GM23248 (cell line): ENCODE results near the gene ARHGEF25. TPM values are rescaled to one million over a fixed set of nuclear protein-coding genes. Genes with fewer than 3 reads are reported as not detected.

Experiments used
- DNase-seq: peaks from one replicate; pipeline ENCODE4 v3.0.0-alpha.2; 2015
- H2AFZ ChIP-seq: fragments of 200-600 bp; sonication (generic); 2 replicates; pipeline ENCODE4 v1.6.1; 2016; ENCODE audit warnings: antibody characterized with exemption
- H3F3A ChIP-seq: fragments of 200-600 bp; sonication (generic); 2 replicates; pipeline ENCODE4 v1.6.1; 2016; ENCODE audit warnings: mild to moderate bottlenecking, antibody characterized with exemption, mixed run types; ENCODE audit not compliant: insufficient read depth
- H3K27ac ChIP-seq: fragments of 200-600 bp; sonication (generic); 2 replicates; pipeline ENCODE4 v1.5.1; 2016; ENCODE audit warnings: mild to moderate bottlenecking
- H3K27me3 ChIP-seq: fragments of 200-600 bp; sonication (generic); replicated peaks from 2 replicates; pipeline ENCODE4 v1.6.1; 2016; ENCODE audit warnings: mild to moderate bottlenecking; ENCODE audit not compliant: insufficient read depth
- H3K36me3 ChIP-seq: fragments of 200-600 bp; sonication (generic); 2 replicates; pipeline ENCODE4 v1.6.1; 2016; ENCODE audit warnings: low read depth, mild to moderate bottlenecking
- H3K4me1 ChIP-seq: fragments of 200-600 bp; sonication (generic); 2 replicates; pipeline ENCODE4 v1.6.1; 2016; ENCODE audit warnings: mild to moderate bottlenecking; ENCODE audit not compliant: insufficient read depth
- H3K4me2 ChIP-seq: fragments of 200-600 bp; sonication (generic); one replicate; pipeline ENCODE4 v1.6.1; 2016; ENCODE audit warnings: mild to moderate bottlenecking; ENCODE audit not compliant: unreplicated experiment
- H3K4me3 ChIP-seq: fragments of 200-600 bp; sonication (generic); 2 replicates; pipeline ENCODE4 v1.5.1; 2016; ENCODE audit warnings: mild to moderate bottlenecking
- H3K79me2 ChIP-seq: fragments of 200-600 bp; sonication (generic); 2 replicates; pipeline ENCODE4 v1.6.1; 2016; ENCODE audit warnings: mild to moderate bottlenecking; ENCODE audit not compliant: insufficient read depth
- H3K9ac ChIP-seq: fragments of 200-600 bp; sonication (generic); 2 replicates; pipeline ENCODE4 v1.6.1; 2016; ENCODE audit warnings: mild to moderate bottlenecking
- H3K9me2 ChIP-seq: fragments of 200-600 bp; sonication (generic); 2 replicates; pipeline ENCODE4 v1.6.1; 2016; ENCODE audit warnings: mixed run types, mild to moderate bottlenecking, moderate library complexity; ENCODE audit not compliant: insufficient read depth
- H3K9me3 ChIP-seq: fragments of 200-600 bp; sonication (generic); one replicate; pipeline ENCODE4 v1.6.1; 2017; ENCODE audit warnings: low read depth
- H4K20me1 ChIP-seq: fragments of 200-600 bp; sonication (generic); 2 replicates; pipeline ENCODE4 v1.6.0; 2016; ENCODE audit not compliant: insufficient read depth
- EZH2 ChIP-seq: fragments of 200-600 bp; sonication (generic); IDR thresholded peaks from 2 replicates; pipeline ENCODE4 v1.6.1; 2018; ENCODE audit warnings: antibody characterized with exemption, mild to moderate bottlenecking; ENCODE audit not compliant: insufficient read depth, poor library complexity, severe bottlenecking
- EZH2phosphoT487 ChIP-seq: fragments of 200-600 bp; sonication (generic); IDR thresholded peaks from 2 replicates; pipeline ENCODE4 v1.6.1; 2018; ENCODE audit warnings: antibody characterized with exemption, moderate library complexity, mild to moderate bottlenecking, low read depth; ENCODE audit not compliant: insufficient read depth
- WGBS, 2 experiments: methylation state at CpG; one replicate each; pipeline ENCODE4 v1.1.6; 2015 to 2017; ENCODE audit warnings: low lambda C conversion rate in 2 of 2, low coverage in 1 of 2; ENCODE audit errors: missing lambda C conversion rate in 2 of 2; 5-methylcytosine and 5-hydroxymethylcytosine counted together
- in situ Hi-C: fragments of 300-500 bp; cut with MboI; formaldehyde crosslinking; loops from 2 replicates; pipeline ENCODE4 v1.15.0; 2020
- polyA plus RNA-seq: library from polyadenylated mRNA; unstranded; fragments of >200 nt; fragmentation: Nextera tagmentation; extraction: Ambion mirVana; gene quantifications from 2 replicates; pipeline ENCODE4 v1.2.1, GENCODE V29; 2016
- total RNA-seq: library from RNA; depleted of rRNA; stranded (reverse); fragments of >200 nt; shearing (Covaris generic); gene quantifications from 2 replicates; pipeline ENCODE4 v1.2.3, GENCODE V29; 2014

Gene ARHGEF25
- total and polyA plus RNA-seq, 2 experiments from 2014 or later, result 0.60 to 24.2 TPM

GRCh38 chr12:57614178-57614947 is 3.1 kb downstream of the ARHGEF25 start:
- H3F3A ChIP-seq, result peaks cover 6% of the 10 kb centered on the region; the same call in 1 of the 2 replicates
- in situ Hi-C loops, result no loop called here
- 71 to 72% methylated on average over 14 of the region's 14 CpGs for WGBS, 2 experiments

GRCh38 chr12:57614948-57615500 is 3.8 kb downstream of the ARHGEF25 start:
- H3F3A ChIP-seq, result peaks cover 6% of the 10 kb centered on the region; the same call in 1 of the 2 replicates
- TF ChIP-seq EZH2, result no peak
- no peak for TF ChIP-seq EZH2phosphoT487
- H3K36me3 ChIP-seq, result no peaks in the 10 kb centered on the region; the same call in 1 of the 2 replicates
- H3K4me1 ChIP-seq, result peaks cover 25% of the 10 kb centered on the region
- no peak overlapping the region for H3K4me3 ChIP-seq
- DNase-seq, result no peak
- H3K27ac ChIP-seq, result no peak overlapping the region
- in situ Hi-C loops, result no loop called here
- 81 to 85% methylated on average over 11 of the region's 11 CpGs for WGBS, 2 experiments
- H3K9me3 ChIP-seq, result no peaks in the 10 kb centered on the region
- H3K27me3 ChIP-seq, result no peaks in the 10 kb centered on the region
- no peak overlapping the region for H3K9ac ChIP-seq
- H4K20me1 ChIP-seq, result no peaks in the 10 kb centered on the region
- H2AFZ ChIP-seq, result no peak overlapping the region
- H3K9me2 ChIP-seq, result no peaks in the 10 kb centered on the region
- no peak overlapping the region for H3K4me2 ChIP-seq
- H3K79me2 ChIP-seq, result no peaks in the 10 kb centered on the region

More at GRCh38 chr12:57614178-57614947, 3.1 kb downstream of the ARHGEF25 start:
- Histone ChIP-seq H3K4me1 (peaks cover 25% of the 10 kb centered on the region), H3K27me3 (no peaks in the 10 kb centered on the region), H3K79me2 (no peaks in the 10 kb centered on the region), H3K9me2 (no peaks in the 10 kb centered on the region), H3K27ac (no peak overlapping the region), H3K9me3 (no peaks in the 10 kb centered on the region), H3K36me3 (no peaks in the 10 kb centered on the region; the same call in 1 of the 2 replicates), H3K4me2 (no peak overlapping the region), H4K20me1 (no peaks in the 10 kb centered on the region), H3K9ac (no peak overlapping the region), H3K4me3 (no peak overlapping the region), H2AFZ (no peak overlapping the region)
- TF ChIP-seq EZH2phosphoT487, result no peak
- TF ChIP-seq EZH2, result no peak
- peak; percentile 45 for DNase-seq

GRCh38 chr12:57615637-57616036 is 4.4 kb downstream of the ARHGEF25 start:
- Histone ChIP-seq H3K36me3 (no peaks in the 10 kb centered on the region; the same call in 1 of the 2 replicates), H4K20me1 (no peaks in the 10 kb centered on the region), H3K4me1 (peaks cover 19% of the 10 kb centered on the region), H3F3A (peaks cover 6% of the 10 kb centered on the region; the same call in 1 of the 2 replicates), H3K9ac (no peak overlapping the region), H3K27ac (no peak overlapping the region), H3K4me2 (no peak overlapping the region), H2AFZ (no peak overlapping the region), H3K27me3 (peaks cover 4% of the 10 kb centered on the region; the same call in 1 of the 2 replicates), H3K79me2 (no peaks in the 10 kb centered on the region), H3K9me3 (no peaks in the 10 kb centered on the region), H3K4me3 (no peak overlapping the region), H3K9me2 (no peaks in the 10 kb centered on the region)
- no peak for DNase-seq
- in situ Hi-C loops, result no loop called here
- no peak for TF ChIP-seq EZH2
- no peak for TF ChIP-seq EZH2phosphoT487
- 80 to 83% methylated on average over 5 of the region's 5 CpGs for WGBS, 2 experiments

GRCh38 chr12:57616383-57617101 is 5.3 kb downstream of the ARHGEF25 start:
- Histone ChIP-seq H3K36me3 (no peaks in the 10 kb centered on the region; the same call in 1 of the 2 replicates), H3K4me1 (peaks cover 18% of the 10 kb centered on the region), H3F3A (peaks cover 6% of the 10 kb centered on the region; the same call in 1 of the 2 replicates), H3K4me3 (no peak overlapping the region), H3K27ac (no peak overlapping the region), H3K9ac (no peak overlapping the region), H2AFZ (no peak overlapping the region), H3K9me3 (no peaks in the 10 kb centered on the region), H3K9me2 (no peaks in the 10 kb centered on the region), H4K20me1 (no peaks in the 10 kb centered on the region), H3K27me3 (peaks cover 13% of the 10 kb centered on the region), H3K4me2 (no peak overlapping the region), H3K79me2 (no peaks in the 10 kb centered on the region)
- 65 to 76% methylated on average over 3 of the region's 3 CpGs for WGBS, 2 experiments
- TF ChIP-seq EZH2phosphoT487 (no peak), EZH2 (no peak)
- DNase-seq, result peak; percentile 90
- in situ Hi-C loops, result no loop called here
